Measurements from ENCODE around the gene SENP3. TPM values are rescaled to one million over a fixed set of nuclear protein-coding genes. Genes with fewer than 3 reads are reported as not detected.

The SENP3 gene
- total RNA-seq, 4 donors from 2014 or later: 48.9 to 66.7 (median 59.0) TPM

GRCh38 chr17:7606280-7606679, 44.6 kb downstream of the SENP3 start:
- TF ChIP-seq, protein P1, sequence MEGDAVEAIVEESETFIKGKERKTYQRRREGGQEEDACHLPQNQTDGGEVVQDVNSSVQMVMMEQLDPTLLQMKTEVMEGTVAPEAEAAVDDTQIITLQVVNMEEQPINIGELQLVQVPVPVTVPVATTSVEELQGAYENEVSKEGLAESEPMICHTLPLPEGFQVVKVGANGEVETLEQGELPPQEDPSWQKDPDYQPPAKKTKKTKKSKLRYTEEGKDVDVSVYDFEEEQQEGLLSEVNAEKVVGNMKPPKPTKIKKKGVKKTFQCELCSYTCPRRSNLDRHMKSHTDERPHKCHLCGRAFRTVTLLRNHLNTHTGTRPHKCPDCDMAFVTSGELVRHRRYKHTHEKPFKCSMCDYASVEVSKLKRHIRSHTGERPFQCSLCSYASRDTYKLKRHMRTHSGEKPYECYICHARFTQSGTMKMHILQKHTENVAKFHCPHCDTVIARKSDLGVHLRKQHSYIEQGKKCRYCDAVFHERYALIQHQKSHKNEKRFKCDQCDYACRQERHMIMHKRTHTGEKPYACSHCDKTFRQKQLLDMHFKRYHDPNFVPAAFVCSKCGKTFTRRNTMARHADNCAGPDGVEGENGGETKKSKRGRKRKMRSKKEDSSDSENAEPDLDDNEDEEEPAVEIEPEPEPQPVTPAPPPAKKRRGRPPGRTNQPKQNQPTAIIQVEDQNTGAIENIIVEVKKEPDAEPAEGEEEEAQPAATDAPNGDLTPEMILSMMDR (IDR thresholded peaks at IDR 0.05): no peak
- ATAC-seq (ENCODE audit: low FRiP score) (no peak), DNase-seq (ENCODE audit: low spot score) (no peak)

- TF ChIP-seq, protein P1 (IDR thresholded peaks at IDR 0.05): no peak
- DNase-seq (ENCODE audit: low spot score) (no peak), ATAC-seq (ENCODE audit: low FRiP score) (no peak)
Measured at GRCh38 chr17:7610641-7611040, 48.9 kb downstream of the SENP3 start.

DNA sequence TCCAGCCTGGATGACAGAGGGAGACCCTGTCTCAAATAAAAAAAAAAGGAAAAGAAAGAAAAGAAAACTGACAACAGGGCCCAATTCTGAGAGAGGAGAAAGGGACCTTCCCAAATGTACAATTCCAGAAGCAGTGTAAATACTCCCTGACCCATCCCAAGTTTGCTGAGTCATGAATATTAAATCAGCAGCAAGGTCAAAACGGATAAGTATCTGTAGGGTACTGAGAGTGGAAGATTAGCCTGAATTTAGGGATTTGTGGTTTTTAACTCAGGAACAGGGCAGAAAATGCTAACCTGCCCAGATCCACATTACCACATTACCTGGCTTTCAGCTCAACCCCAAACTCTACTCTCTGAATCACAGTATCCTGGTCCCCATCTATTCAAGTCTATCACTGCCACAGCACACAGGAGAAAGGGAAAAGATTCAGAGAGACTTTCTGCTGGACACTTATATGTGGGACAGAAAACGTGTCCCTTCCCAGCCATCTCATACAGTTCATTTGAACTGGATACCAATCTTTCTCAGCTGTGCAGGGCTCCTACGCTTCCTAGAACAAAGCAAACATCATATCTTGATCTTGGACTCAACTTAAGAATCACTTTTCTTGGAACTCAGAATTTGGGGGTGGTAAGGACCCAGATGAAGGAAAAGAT, 50.0 kb downstream of the SENP3 start:
- no peak for ATAC-seq (ENCODE audit: low FRiP score)
- DNase-seq (ENCODE audit: low spot score): no peak
- TF ChIP-seq, protein P1 (IDR thresholded peaks at IDR 0.05): no peak

GRCh38 chr17:7612294-7612640, 50.5 kb downstream of the SENP3 start:
- ATAC-seq (ENCODE audit: low FRiP score) (no peak), DNase-seq (ENCODE audit: low spot score) (no peak)

GRCh38 chr17:7613769-7614424, 52.2 kb downstream of the SENP3 start:
- DNase-seq (ENCODE audit: low spot score) (no peak), ATAC-seq (ENCODE audit: low FRiP score) (peak; percentile 1)
- TF ChIP-seq, protein P1 (IDR thresholded peaks at IDR 0.05): no peak

More at GRCh38 chr17:7612294-7612640, 50.5 kb downstream of the SENP3 start:
- TF ChIP-seq, protein P1 (IDR thresholded peaks at IDR 0.05): no peak

DNA sequence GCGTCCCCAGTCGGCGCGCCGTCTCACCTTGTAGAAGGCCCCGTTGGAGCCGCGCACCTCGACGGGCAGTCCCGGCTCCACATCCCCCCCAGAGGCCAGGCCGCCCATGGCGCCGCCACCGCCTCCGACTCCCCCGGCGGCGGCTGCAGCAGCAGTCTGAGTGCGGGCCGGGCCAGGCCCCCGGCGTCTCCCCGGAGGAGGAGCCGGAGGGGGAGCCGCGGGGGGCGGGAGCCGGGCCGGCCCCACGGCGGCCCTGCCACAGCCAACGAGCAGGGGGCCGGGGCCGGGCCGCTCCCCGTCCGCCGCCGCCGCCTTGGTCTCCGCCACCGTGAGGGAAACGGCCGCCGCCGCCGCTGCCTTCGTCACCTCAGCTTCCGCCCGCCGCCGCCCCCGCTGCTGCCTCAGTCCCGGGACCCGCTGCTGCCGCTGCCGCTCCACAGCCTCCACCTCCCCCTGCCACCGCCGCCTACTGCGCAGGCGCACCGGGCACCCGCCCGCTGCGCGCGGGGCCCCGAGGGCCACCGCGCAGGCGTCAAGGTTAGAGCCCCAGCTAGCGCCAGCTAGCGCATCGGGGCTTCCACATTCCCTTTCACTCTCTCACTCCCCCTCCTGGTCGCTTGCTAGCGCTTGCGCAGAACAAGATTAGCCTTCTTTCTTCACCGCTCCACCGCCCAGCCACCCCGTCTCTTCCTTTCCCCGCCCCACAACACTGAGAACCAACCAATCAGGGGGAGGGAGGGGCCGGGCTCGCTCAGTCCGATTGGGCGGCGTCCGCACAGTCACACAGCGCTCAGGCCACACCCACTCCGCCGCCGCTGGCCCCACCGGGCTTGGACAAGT, 52.9 kb downstream of the SENP3 start, which contains the start of gene FXR2:
Gene FXR2, minus strand, starts transcription at position 473 of the 840 bp plus-strand sequence. Its CDS starts 365 bp downstream, at position 108.
- TF ChIP-seq, protein P1 (IDR thresholded peaks at IDR 0.05): no peak
- peak; percentile 99 for ATAC-seq (ENCODE audit: low FRiP score)
- peak; percentile 93 for DNase-seq (ENCODE audit: low spot score)
